ENCODE results near the gene CAPS2. TPM values are rescaled to one million over a fixed set of nuclear protein-coding genes. Genes with fewer than 3 reads are reported as not detected.

Gene CAPS2
- total RNA-seq, 2 experiments from 2014 or later, result not detected

- CTCF ChIA-PET (ENCODE audit: unreplicated experiment), result no interaction called here
Measured at GRCh38 chr12:75239987-75240386, 90.1 kb downstream of the CAPS2 start.

GRCh38 chr12:75236206-75236605 lies 93.9 kb downstream of the CAPS2 start:
- Histone ChIP-seq H4K20me1 (ENCODE audit: insufficient read depth, low read length) (no peaks in the 10 kb centered on the region), H3K4me2 (ENCODE audit: low read length) (no peak overlapping the region), H3K27ac (ENCODE audit: low read depth, low read length, poor library complexity, severe bottlenecking) (no peak overlapping the region), H3K9me3 (ENCODE audit: low read length) (peaks cover 12% of the 10 kb centered on the region; the same call in 1 of the 2 replicates), H2AFZ (ENCODE audit: low read length) (no peak overlapping the region), H3K9me2 (ENCODE audit: insufficient read depth, low read length) (no peaks in the 10 kb centered on the region), H3K36me3 (ENCODE audit: insufficient read depth, low read length) (no peaks in the 10 kb centered on the region), H3K4me1 (ENCODE audit: insufficient read depth, low read length, poor library complexity, severe bottlenecking) (no peaks in the 10 kb centered on the region), H3K4me3 (ENCODE audit: low read depth, low read length, poor library complexity, severe bottlenecking) (no peak overlapping the region), H3K79me2 (ENCODE audit: insufficient read depth, low read depth, low read length) (no peaks in the 10 kb centered on the region)
- BruUV-seq (replicated peaks), result no TSS peak
- TF ChIP-seq CTCF (conservative IDR thresholded peaks at IDR 0.05; ENCODE audit: low read length) (no peak), EZH2phosphoT487 (IDR thresholded peaks at IDR 0.05; ENCODE audit: borderline replicate concordance, low read depth, low read length) (no peak)
- intact Hi-C loops (cut with micrococcal nuclease; ENCODE audit: unreplicated experiment), result no loop called here
- no peak for DNase-seq (ENCODE audit: low spot score)
- POLR2A ChIA-PET, result no interaction called here
- CTCF ChIA-PET (ENCODE audit: unreplicated experiment), result no interaction called here

More at GRCh38 chr12:75239987-75240386, 90.1 kb downstream of the CAPS2 start:
- no peaks in the 10 kb centered on the region for H3K9me2 ChIP-seq (ENCODE audit: insufficient read depth, low read length)
- TF ChIP-seq CTCF (conservative IDR thresholded peaks at IDR 0.05; ENCODE audit: low read length) (no peak), EZH2phosphoT487 (IDR thresholded peaks at IDR 0.05; ENCODE audit: borderline replicate concordance, low read depth, low read length) (no peak)
- BruUV-seq (replicated peaks), result no TSS peak
- no peak overlapping the region for H3K4me3 ChIP-seq (ENCODE audit: low read depth, low read length, poor library complexity, severe bottlenecking)
- no peak overlapping the region for H2AFZ ChIP-seq (ENCODE audit: low read length)
- intact Hi-C loops (cut with micrococcal nuclease; ENCODE audit: unreplicated experiment), result no loop called here
- peaks cover 12% of the 10 kb centered on the region; the same call in 1 of the 2 replicates for H3K9me3 ChIP-seq (ENCODE audit: low read length)
- H3K4me2 ChIP-seq (ENCODE audit: low read length), result no peak overlapping the region
- no peaks in the 10 kb centered on the region for H3K4me1 ChIP-seq (ENCODE audit: insufficient read depth, low read length, poor library complexity, severe bottlenecking)
- POLR2A ChIA-PET, result no interaction called here
- peak; percentile 7 for DNase-seq (ENCODE audit: low spot score)
- no peaks in the 10 kb centered on the region for H3K79me2 ChIP-seq (ENCODE audit: insufficient read depth, low read depth, low read length)
- H3K36me3 ChIP-seq (ENCODE audit: insufficient read depth, low read length), result no peaks in the 10 kb centered on the region
- H4K20me1 ChIP-seq (ENCODE audit: insufficient read depth, low read length), result no peaks in the 10 kb centered on the region
- H3K27ac ChIP-seq (ENCODE audit: low read depth, low read length, poor library complexity, severe bottlenecking), result no peak overlapping the region

- Histone ChIP-seq H3K9me2 (ENCODE audit: insufficient read depth, low read length) (no peaks in the 10 kb centered on the region), H4K20me1 (ENCODE audit: insufficient read depth, low read length) (no peaks in the 10 kb centered on the region), H3K79me2 (ENCODE audit: insufficient read depth, low read depth, low read length) (no peaks in the 10 kb centered on the region), H3K36me3 (ENCODE audit: insufficient read depth, low read length) (no peaks in the 10 kb centered on the region), H3K27ac (ENCODE audit: low read depth, low read length, poor library complexity, severe bottlenecking) (no peak overlapping the region), H3K4me3 (ENCODE audit: low read depth, low read length, poor library complexity, severe bottlenecking) (no peak overlapping the region), H2AFZ (ENCODE audit: low read length) (no peak overlapping the region), H3K4me2 (ENCODE audit: low read length) (no peak overlapping the region), H3K9me3 (ENCODE audit: low read length) (no peaks in the 10 kb centered on the region), H3K4me1 (ENCODE audit: insufficient read depth, low read length, poor library complexity, severe bottlenecking) (no peaks in the 10 kb centered on the region)
- ChIA-PET POLR2A (interaction anchor here (0.6 to 1.5 kb wide), 4 partner anchors 14 to 194 kb away, joined by 4 to 6 read pairs (median 5); no protein-coding TSS in a partner anchor), CTCF (ENCODE audit: unreplicated experiment) (no interaction called here)
- no peak for DNase-seq (ENCODE audit: low spot score)
- no peak for TF ChIP-seq CTCF (conservative IDR thresholded peaks at IDR 0.05; ENCODE audit: low read length)
- no peak for TF ChIP-seq EZH2phosphoT487 (IDR thresholded peaks at IDR 0.05; ENCODE audit: borderline replicate concordance, low read depth, low read length)
- no TSS peak for BruUV-seq (replicated peaks)
- intact Hi-C loops (cut with micrococcal nuclease; ENCODE audit: unreplicated experiment), result no loop called here
Measured at GRCh38 chr12:75227132-75227531, 103.0 kb downstream of the CAPS2 start.

Other genes with a start within 250 kb of the CAPS2 start
- not detected in 2 replicates for gene KCNC2, start 120.5 kb downstream of the CAPS2 start, total RNA-seq (2014; rRNA removed; shearing (Covaris generic))
- not detected in 2 replicates for gene KCNC2, start 120.5 kb downstream of the CAPS2 start, total RNA-seq (2022)
- gene GLIPR1L1, start 4.3 kb upstream of the CAPS2 start, total RNA-seq (2014; rRNA removed; shearing (Covaris generic)), result not detected in 2 replicates
- not detected in 2 replicates for gene GLIPR1L1, start 4.3 kb upstream of the CAPS2 start, total RNA-seq (2022)
- gene GLIPR1L2, start 60.8 kb upstream of the CAPS2 start, total RNA-seq (2014; rRNA removed; shearing (Covaris generic)), result not detected in 2 replicates
- gene GLIPR1L2, start 60.8 kb upstream of the CAPS2 start, total RNA-seq (2022), result not detected in 2 replicates
- gene GLIPR1, start 150.4 kb upstream of the CAPS2 start, total RNA-seq (2014; rRNA removed; shearing (Covaris generic)), result 2.8 and 3.4 TPM in 2 replicates
- gene GLIPR1, start 150.4 kb upstream of the CAPS2 start, total RNA-seq (2022), result 3.3 and 4.6 TPM in 2 replicates
- gene KRR1, start 181.3 kb upstream of the CAPS2 start, total RNA-seq (2014; rRNA removed; shearing (Covaris generic)), result 27.6 and 44.0 TPM in 2 replicates
- gene KRR1, start 181.3 kb upstream of the CAPS2 start, total RNA-seq (2022), result 78.0 and 81.7 TPM in 2 replicates

All from OCI-LY7 (cell line).